Sigmoid colon (tissue), 4 donors: ENCODE measurements around the gene PIK3R6.

ENCODE experiments used
- EP300 ChIP-seq, 4 donors: sonication (generic); formaldehyde crosslinking; IDR thresholded peaks; one replicate each; pipeline ENCODE4 v1.6.1; 2017; ENCODE audit warnings: antibody characterized with exemption in 4 of 4
- POLR2A ChIP-seq, 2 donors: fragments of 450-650 bp; IDR thresholded peaks; one replicate each; pipeline ENCODE4 v1.6.1; 2016; ENCODE audit warnings: antibody characterized with exemption in 2 of 2, mild to moderate bottlenecking in 2 of 2, moderate library complexity in 2 of 2
- POLR2AphosphoS5 ChIP-seq, 4 donors: sonication (generic); formaldehyde crosslinking; IDR thresholded peaks; one replicate each; pipeline ENCODE4 v1.6.1; 2017; ENCODE audit warnings: antibody characterized with exemption in 4 of 4
- TF ChIP-seq, protein P1 (sequence below), 4 experiments: fragments of 450-650 bp in 3 of 4; fragments of 200-600 bp in 1 of 4; IDR thresholded peaks; one replicate each; pipeline ENCODE4 v1.5.1; 2016 to 2019; ENCODE audit warnings: antibody characterized with exemption in 4 of 4, mild to moderate bottlenecking in 3 of 4, moderate library complexity in 2 of 4

DNA sequence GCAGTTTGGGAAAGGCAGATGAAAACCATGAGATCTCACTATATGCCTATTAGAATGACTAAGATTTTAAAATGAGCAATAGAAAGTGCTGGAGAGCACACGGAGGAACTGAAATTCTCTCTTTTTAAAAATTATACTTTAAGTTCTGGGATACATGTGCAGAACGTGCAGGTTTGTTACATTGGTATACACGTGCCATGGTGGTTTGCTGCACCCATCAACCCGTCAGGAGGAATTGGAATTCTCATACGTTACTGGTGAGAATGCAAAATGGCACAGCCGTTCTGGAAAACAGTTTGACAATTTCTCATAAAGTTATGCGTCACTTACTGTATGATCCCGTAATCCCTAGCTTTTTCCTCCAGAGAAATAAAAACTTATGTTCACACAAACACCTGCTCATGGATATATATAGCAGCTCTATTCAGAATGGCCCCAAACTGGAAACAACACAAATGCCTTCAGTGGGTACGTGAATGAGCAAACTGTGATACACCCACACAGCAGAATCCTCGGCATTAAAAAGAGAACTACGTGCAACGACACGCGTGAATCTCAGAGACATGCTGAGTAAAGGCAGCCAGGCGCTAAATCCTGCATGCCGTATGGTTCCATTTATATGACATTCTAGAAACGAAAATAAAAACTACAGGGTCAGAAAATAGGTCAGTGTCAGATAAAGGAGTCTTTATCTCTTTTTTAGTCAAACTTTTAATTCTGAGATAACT, 11.8 kb downstream of the PIK3R6 start:
- TF ChIP-seq POLR2A (IDR thresholded peaks at IDR 0.05) (no peak), EP300 (IDR thresholded peaks at IDR 0.05) (no peak), POLR2AphosphoS5 (IDR thresholded peaks at IDR 0.05) (no peak)
- TF ChIP-seq, protein P1, sequence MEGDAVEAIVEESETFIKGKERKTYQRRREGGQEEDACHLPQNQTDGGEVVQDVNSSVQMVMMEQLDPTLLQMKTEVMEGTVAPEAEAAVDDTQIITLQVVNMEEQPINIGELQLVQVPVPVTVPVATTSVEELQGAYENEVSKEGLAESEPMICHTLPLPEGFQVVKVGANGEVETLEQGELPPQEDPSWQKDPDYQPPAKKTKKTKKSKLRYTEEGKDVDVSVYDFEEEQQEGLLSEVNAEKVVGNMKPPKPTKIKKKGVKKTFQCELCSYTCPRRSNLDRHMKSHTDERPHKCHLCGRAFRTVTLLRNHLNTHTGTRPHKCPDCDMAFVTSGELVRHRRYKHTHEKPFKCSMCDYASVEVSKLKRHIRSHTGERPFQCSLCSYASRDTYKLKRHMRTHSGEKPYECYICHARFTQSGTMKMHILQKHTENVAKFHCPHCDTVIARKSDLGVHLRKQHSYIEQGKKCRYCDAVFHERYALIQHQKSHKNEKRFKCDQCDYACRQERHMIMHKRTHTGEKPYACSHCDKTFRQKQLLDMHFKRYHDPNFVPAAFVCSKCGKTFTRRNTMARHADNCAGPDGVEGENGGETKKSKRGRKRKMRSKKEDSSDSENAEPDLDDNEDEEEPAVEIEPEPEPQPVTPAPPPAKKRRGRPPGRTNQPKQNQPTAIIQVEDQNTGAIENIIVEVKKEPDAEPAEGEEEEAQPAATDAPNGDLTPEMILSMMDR (IDR thresholded peaks at IDR 0.05): no peak
